K562 (cell line): ENCODE measurements around the gene POU2F1. TPM values are rescaled to one million over a fixed set of nuclear protein-coding genes. Genes with fewer than 3 reads are reported as not detected.
A peak's percentile ranks its signal among the peaks of the same experiment; 100 is the strongest.

Source experiments
- ATAC-seq: fragments of 200-7000 bp; cut with Tn5 transposase; 3 replicates; pipeline ENCODE4 v1.9.1; 2020; ENCODE audit warnings: moderate library complexity
- BruUV-seq: library from RNA; stranded (reverse); fragments of 400-500 nt; replicated peaks from 2 replicates; lab custom pipeline; 2021; lab: Mats Ljungman, UMichigan
- CTCF ChIA-PET: fragments of 300-600 bp; formaldehyde crosslinking; extraction: SDS; loops from one replicate; lab custom pipeline; 2021; ENCODE audit warnings: low intra/inter-chr PET ratio; lab: Yijun Ruan, JAX
- POLR2A ChIA-PET: fragments of 300-600, 350-650 bp; sonication (Branson Sonifier 250); formaldehyde crosslinking; extraction: SDS; loops from one replicate; lab custom pipeline; 2021; ENCODE audit warnings: antibody characterized with exemption, inconsistent platforms; lab: Yijun Ruan, JAX
- DNase-seq, 4 experiments: peaks; one replicate each; pipeline versions ENCODE4 v3.0.0 to v3.0.0-alpha.2; 2011 to 2018; ENCODE audit warnings: low spot score in 3 of 4, mixed read lengths in 3 of 4; ENCODE audit errors: extremely low read depth in 1 of 4
- FAIRE-seq: peaks from 2 replicates; lab custom pipeline; 2011; peaks lifted over from hg19 to GRCh38; lab: Jason Lieb, UNC
- H2AFZ ChIP-seq: 2 replicates; pipeline ENCODE4 v1.6.0; 2011; ENCODE audit warnings: low read depth, low read length, control low read depth, inconsistent platforms
- H3K27ac ChIP-seq: fragments of 200-600 bp; 3 replicates; pipeline ENCODE4 v1.8.0; 2011; ENCODE audit warnings: low read depth, mild to moderate bottlenecking, control low read depth, inconsistent platforms, low read length, moderate library complexity, mixed read lengths; ENCODE audit errors: extremely low read depth
- H3K27me3 ChIP-seq, 2 experiments: fragments of 300-600 bp in 1 of 2; 2 replicates in 1 of 2; 3 replicates in 1 of 2; pipeline versions ENCODE4 v1.6.0 to v1.8.0; 2011; ENCODE audit warnings: inconsistent platforms in 2 of 2, low read length in 2 of 2, mild to moderate bottlenecking in 1 of 2, mixed read lengths in 1 of 2, moderate library complexity in 1 of 2; ENCODE audit not compliant: control insufficient read depth in 2 of 2, insufficient read depth in 2 of 2
- H3K36me3 ChIP-seq: fragments of 300-600 bp; 3 replicates; pipeline ENCODE4 v1.8.0; 2011; ENCODE audit warnings: mild to moderate bottlenecking, low read length, inconsistent platforms; ENCODE audit not compliant: control insufficient read depth, insufficient read depth
- H3K4me1 ChIP-seq, 2 experiments: fragments of 200-600 bp in 1 of 2; replicated peaks in 1 of 2; 2 replicates in 1 of 2; 3 replicates in 1 of 2; pipeline versions ENCODE4 v1.5.1 to v1.8.0; 2011; ENCODE audit warnings: inconsistent platforms in 2 of 2, low read length in 2 of 2, mild to moderate bottlenecking in 1 of 2, mixed read lengths in 1 of 2, moderate library complexity in 1 of 2; ENCODE audit not compliant: control insufficient read depth in 2 of 2, insufficient read depth in 2 of 2
- H3K4me2 ChIP-seq: 2 replicates; pipeline ENCODE4 v1.6.1; 2011; ENCODE audit warnings: low read length, control low read depth, inconsistent platforms, mixed read lengths; ENCODE audit not compliant: insufficient read depth
- H3K4me3 ChIP-seq: fragments of 200-600 bp; sonication (generic), shearing (Covaris generic); 2 replicates; pipeline ENCODE4 v1.5.1; 2016; ENCODE audit warnings: control low read depth, inconsistent platforms
- H3K79me2 ChIP-seq: fragments of 200-600 bp; 3 replicates; pipeline ENCODE4 v1.8.0; 2011; ENCODE audit warnings: low read length, inconsistent platforms; ENCODE audit not compliant: control insufficient read depth, insufficient read depth
- H3K9ac ChIP-seq, 2 experiments: 2 replicates each; pipeline versions ENCODE4 v1.6.0 to v1.6.1; 2011; ENCODE audit warnings: low read depth in 2 of 2, low read length in 2 of 2, control low read depth in 1 of 2, inconsistent platforms in 1 of 2, mild to moderate bottlenecking in 1 of 2, mixed read lengths in 1 of 2; ENCODE audit not compliant: insufficient read depth in 1 of 2
- H3K9me1 ChIP-seq: one replicate; pipeline ENCODE4 v1.6.0; 2011; ENCODE audit warnings: inconsistent platforms, mild to moderate bottlenecking, low read length, moderate library complexity; ENCODE audit not compliant: control insufficient read depth, insufficient read depth
- H3K9me3 ChIP-seq: replicated peaks from 2 replicates; pipeline ENCODE4 v1.5.1; 2011; ENCODE audit warnings: low read depth, low read length, inconsistent platforms; ENCODE audit not compliant: control insufficient read depth, insufficient read depth
- H4K20me1 ChIP-seq: replicated peaks from 2 replicates; pipeline ENCODE4 v1.6.1; 2011; ENCODE audit warnings: low read length, inconsistent platforms, mixed read lengths; ENCODE audit not compliant: control insufficient read depth, insufficient read depth
- CBX5 ChIP-seq: IDR thresholded peaks from 2 replicates; pipeline ENCODE4 v1.6.1; 2014; ENCODE audit warnings: low read depth, borderline replicate concordance
- DPF2 ChIP-seq: fragments of 450-650 bp; IDR thresholded peaks from 2 replicates; pipeline ENCODE4 v1.6.1; 2016
- ELF1 ChIP-seq: fragments of 200-800 bp; sonication (Bioruptor generic); IDR thresholded peaks from 2 replicates; pipeline ENCODE4 v1.6.1; 2016; ENCODE audit warnings: missing genetic modification characterization, missing compliant biosample characterization
- FOS ChIP-seq: IDR thresholded peaks from 3 replicates; pipeline ENCODE4 v1.6.1; 2011; ENCODE audit not compliant: insufficient read length; ENCODE audit errors: extremely low read depth
- FOSL1 ChIP-seq: fragments of 200-800 bp; sonication (Bioruptor generic); conservative IDR thresholded peaks from 2 replicates; pipeline ENCODE4 v1.6.1; 2016; ENCODE audit warnings: missing genetic modification characterization, missing compliant biosample characterization
- GATA2 ChIP-seq: sonication (generic); formaldehyde crosslinking; IDR thresholded peaks from 2 replicates; pipeline ENCODE4 v1.4.0; 2020; ENCODE audit warnings: mild to moderate bottlenecking, missing genetic modification reagents
- L3MBTL2 ChIP-seq: fragments of 450-650 bp; IDR thresholded peaks from 2 replicates; pipeline ENCODE4 v1.6.1; 2016; ENCODE audit warnings: mild to moderate bottlenecking, moderate library complexity
- MLX ChIP-seq, 2 experiments: fragments of 450-650 bp in 1 of 2; sonication (generic) in 1 of 2; formaldehyde crosslinking; conservative IDR thresholded peaks; 2 replicates each; pipeline versions ENCODE4 v1.4.0 to v1.8.1; 2020 to 2022; ENCODE audit warnings: mild to moderate bottlenecking in 1 of 2, missing genetic modification reagents in 1 of 2
- NFATC3 ChIP-seq: fragments of 450-650 bp; IDR thresholded peaks from 2 replicates; pipeline ENCODE4 v1.6.1; 2017; ENCODE audit warnings: mild to moderate bottlenecking
- OTX1 ChIP-seq: fragments of 450-650 bp; formaldehyde crosslinking; IDR thresholded peaks from 2 replicates; pipeline ENCODE4 v1.4.0; 2022; ENCODE audit warnings: mild to moderate bottlenecking
- PHF21A ChIP-seq: fragments of 450-650 bp; IDR thresholded peaks from 2 replicates; pipeline ENCODE4 v1.6.1; 2017; ENCODE audit warnings: low read depth, borderline replicate concordance
- RAD21 ChIP-seq, 2 experiments: fragments of 250-450 bp in 1 of 2; fragments of 450-650 bp in 1 of 2; sonication (Bioruptor Pico) in 1 of 2; formaldehyde crosslinking in 1 of 2; IDR thresholded peaks in 1 of 2; conservative IDR thresholded peaks in 1 of 2; 2 replicates each; pipeline versions ENCODE4 v1.4.0 to v1.8.0; 2020 to 2022; ENCODE audit warnings: mild to moderate bottlenecking in 2 of 2, moderate library complexity in 1 of 2
- RBBP5 ChIP-seq: fragments of 200-600 bp; sonication (generic); IDR thresholded peaks from 2 replicates; pipeline ENCODE4 v1.6.1; 2012; ENCODE audit warnings: borderline replicate concordance, mild to moderate bottlenecking, low read length, control low read depth, inconsistent platforms; ENCODE audit not compliant: insufficient read depth, poor library complexity, severe bottlenecking
- SMAD3 ChIP-seq: fragments of 450-650 bp; formaldehyde crosslinking; conservative IDR thresholded peaks from 2 replicates; pipeline ENCODE4 v1.4.0; 2020; ENCODE audit warnings: mild to moderate bottlenecking
- SNRNP70 ChIP-seq: fragments of 200-400 bp; formaldehyde crosslinking; optimal IDR thresholded peaks from 2 replicates; pipeline ENCODE3; 2017; ENCODE audit warnings: low read depth, low read length
- SOX6 ChIP-seq: fragments of 450-650 bp; IDR thresholded peaks from 2 replicates; pipeline ENCODE4 v1.6.1; 2014; ENCODE audit warnings: mild to moderate bottlenecking
- SRSF1 ChIP-seq: fragments of 200-400 bp; formaldehyde crosslinking; IDR thresholded peaks from 2 replicates; pipeline ENCODE4 v1.6.1; 2017; ENCODE audit warnings: mild to moderate bottlenecking, low read depth, low read length, moderate library complexity
- TRIM25 ChIP-seq: fragments of 450-650 bp; IDR thresholded peaks from 2 replicates; pipeline ENCODE4 v1.7.0; 2016; ENCODE audit warnings: borderline replicate concordance
- ZEB2 ChIP-seq: fragments of 450-650 bp; IDR thresholded peaks from 2 replicates; pipeline ENCODE4 v1.6.1; 2016
- ZNF311 ChIP-seq: fragments of 250-450 bp; sonication (Bioruptor Pico); IDR thresholded peaks from 2 replicates; pipeline ENCODE4 v1.4.0; 2020; ENCODE audit warnings: mild to moderate bottlenecking, moderate library complexity
- ZNF707 ChIP-seq: fragments of 250-450 bp; sonication (Bioruptor Pico); conservative IDR thresholded peaks from 2 replicates; pipeline ENCODE4 v1.8.0; 2022; ENCODE audit warnings: inconsistent platforms, mild to moderate bottlenecking, moderate library complexity
- ZNF75A ChIP-seq: fragments of 450-650 bp; formaldehyde crosslinking; IDR thresholded peaks from 2 replicates; pipeline ENCODE4 v1.4.0; 2020; ENCODE audit warnings: mild to moderate bottlenecking
- ZNF77 ChIP-seq: fragments of 250-450 bp; sonication (Bioruptor Pico); IDR thresholded peaks from 2 replicates; pipeline ENCODE4 v1.5.0; 2020
- WGBS: fragments of 100-300 bp; shearing (Covaris generic); methylation state at CpG from one replicate; pipeline ENCODE4 v1.1.6; 2016; ENCODE audit warnings: low coverage, mixed read lengths; ENCODE audit not compliant: insufficient coverage; ENCODE audit errors: missing lambda C conversion rate; 5-methylcytosine and 5-hydroxymethylcytosine counted together
- in situ Hi-C: fragments of 300-500 bp; cut with MboI; formaldehyde crosslinking; loops from 4 replicates; pipeline ENCODE4 v1.15.0; 2018; ENCODE audit warnings: inconsistent platforms, mixed read lengths
- intact Hi-C: fragments of 100-400 bp; cut with micrococcal nuclease; formaldehyde crosslinking; loops from 2 replicates; pipeline ENCODE4 v1.14.2; 2022
- polyA plus RNA-seq, 8 experiments: library from polyadenylated mRNA; depleted of rRNA in 4 of 8; stranded (reverse) in 5 of 8; unstranded in 3 of 8; fragments of >200 nt; fragmentation: Nextera tagmentation in 2 of 8; fragmentation: Illumina TruSeq in 1 of 8; extraction: Ambion mirVana in 2 of 8; extraction: Trizol in 1 of 8; gene quantifications; 2 replicates each; pipeline versions ENCODE4 v1.2.1 to v1.2.3, GENCODE V29; 2011 to 2014; ENCODE audit warnings: inconsistent platforms in 1 of 8, missing spikeins in 1 of 8
- total RNA-seq, 7 experiments: library from RNA; depleted of rRNA in 6 of 7; stranded (reverse); fragments of >200 nt in 6 of 7; fragmentation: Illumina TruSeq in 2 of 7; extraction: Trizol in 2 of 7; gene quantifications; 2 replicates each; pipeline versions ENCODE4 v1.2.1 to v1.2.3, GENCODE V29; 2011 to 2021; ENCODE audit warnings: low replicate concordance in 1 of 7

Gene POU2F1
- total and polyA plus RNA-seq, 9 of the 15 experiments (the other 6 are each of a cell fraction or from before 2014, with no cell fraction given): 2.6 to 22.3 (median 8.8) TPM

GRCh38 chr1:167229719-167230385 lies 9.2 kb downstream of the POU2F1 start:
- DNase-seq (peak in 2 of 4 experiments; percentile 41 to 63), ATAC-seq (peak; percentile 59), FAIRE-seq (no peak)
- Histone ChIP-seq H4K20me1 (no peaks in the 10 kb centered on the region; the same call in 1 of the 2 replicates), H3K4me2 (peak overlapping the region; percentile 50), H3K9me3 (no peaks in the 10 kb centered on the region; the same call in 1 of the 2 replicates), H3K36me3 (no peaks in the 10 kb centered on the region), H2AFZ (no peak overlapping the region), H3K9me1 (no peaks in the 10 kb centered on the region), H3K9ac (peak overlapping the region in 1 of 2 experiments; percentile 23; a peak in 1 of 4 replicates), H3K4me1 (peaks cover 11 to 40% of the 10 kb centered on the region in 2 experiments), H3K4me3 (no peak overlapping the region), H3K79me2 (peaks cover 92% of the 10 kb centered on the region), H3K27me3 (no peaks in the 10 kb centered on the region), H3K27ac (peak overlapping the region; percentile 67)
- CTCF ChIA-PET: no interaction called here
- 20% methylated on average over 2 of the region's 2 CpGs for WGBS
- intact Hi-C loops: loop anchor here (2.0 kb wide), 1 partner anchor 19 kb away; no protein-coding TSS in a partner anchor
- in situ Hi-C loops: no loop called here
- BruUV-seq: no TSS peak
- POLR2A ChIA-PET: interaction anchor here (0.6 to 1.5 kb wide), 6 partner anchors 11 to 354 kb away, joined by 3 to 7 read pairs (median 3); partner anchors contain the start of gene TADA1
- TF ChIP-seq NFATC3: peak; percentile 67
- no peak for TF ChIP-seq SRSF1
- peak; percentile 70 for TF ChIP-seq ELF1 (tag)
- TF ChIP-seq FOSL1 (tag): peak; percentile 97
- TF ChIP-seq ZNF75A (CRISPR knock-in tag): no peak
- TF ChIP-seq ZNF311 (CRISPR knock-in tag): no peak
- TF ChIP-seq L3MBTL2: 0 out of 2 replicates have a peak, but pooled peaks have one; percentile 31
- TF ChIP-seq DPF2: peak; percentile 91
- no peak for TF ChIP-seq OTX1
- no peak for TF ChIP-seq SNRNP70
- TF ChIP-seq CBX5: no peak
- TF ChIP-seq ZNF707 (CRISPR knock-in tag): no peak
- no peak for TF ChIP-seq PHF21A
- peak; percentile 35 for TF ChIP-seq RBBP5
- TF ChIP-seq SOX6: peak; percentile 96
- TF ChIP-seq MLX (CRISPR knock-in tag; conservative IDR thresholded peaks at IDR 0.05): no peak
- no peak for TF ChIP-seq GATA2 (CRISPR knock-in tag)
- peak; percentile 15 for TF ChIP-seq FOS
- TF ChIP-seq RAD21 (CRISPR knock-in tag; conservative IDR thresholded peaks at IDR 0.05 in 1 of 2, IDR thresholded peaks at IDR 0.05 in 1 of 2): 0 out of 4 replicates have a peak, but pooled peaks of 1 of the 2 experiments have one; percentile 9
- TF ChIP-seq TRIM25: no peak
- TF ChIP-seq ZNF77: no peak
- TF ChIP-seq ZEB2: peak; percentile 95
- TF ChIP-seq SMAD3 (CRISPR knock-in tag): no peak
